VCaP (cell line): ENCODE measurements around the gene SV2C.

Experiments
- H3K27ac ChIP-seq: fragments of 450-650 bp; 2 replicates; pipeline ENCODE4 v1.5.1; 2017
- CTCF ChIP-seq: fragments of 450-650 bp; conservative IDR thresholded peaks from 2 replicates; pipeline ENCODE4 v1.5.1; 2017; ENCODE audit warnings: mild to moderate bottlenecking, moderate library complexity

The SV2C gene

GRCh38 chr5:76245590-76245989 lies 162.4 kb downstream of the SV2C start:
- no peak overlapping the region for H3K27ac ChIP-seq
- TF ChIP-seq CTCF, result no peak

- TF ChIP-seq CTCF, result no peak
- H3K27ac ChIP-seq, result no peak overlapping the region
These were observed 166.4 kb downstream of the SV2C start for GRCh38 chr5:76249621-76250020.

GRCh38 chr5:76250463-76250862 lies 167.3 kb downstream of the SV2C start:
- no peak for TF ChIP-seq CTCF
- no peak overlapping the region for H3K27ac ChIP-seq

- no peak for TF ChIP-seq CTCF
- no peak overlapping the region for H3K27ac ChIP-seq
These were observed 168.5 kb downstream of the SV2C start for GRCh38 chr5:76251656-76252055.

GRCh38 chr5:76252437-76252836 lies 169.3 kb downstream of the SV2C start:
- no peak overlapping the region for H3K27ac ChIP-seq
- no peak for TF ChIP-seq CTCF

GRCh38 chr5:76256116-76256889 lies 173.1 kb downstream of the SV2C start:
- TF ChIP-seq CTCF, result peak; percentile 77
- no peak overlapping the region for H3K27ac ChIP-seq

- TF ChIP-seq CTCF, result no peak
- no peak overlapping the region for H3K27ac ChIP-seq
These were observed 174.1 kb downstream of the SV2C start for GRCh38 chr5:76257225-76257833.
